Urinary bladder (tissue), 4 donors: ENCODE results near the gene MEX3D. TPM values are rescaled to one million over a fixed set of nuclear protein-coding genes. Genes with fewer than 3 reads are reported as not detected.
"Not testable (repeated sequence)": the region's sequence is repeated elsewhere in the genome, so short reads cannot be mapped to it uniquely, and the experiment has no call there.

Source experiments
- DNase-seq: peaks from one replicate; pipeline ENCODE4 v3.0.0-alpha.2; 2015; ENCODE audit errors: extremely low spot score
- H3K27ac ChIP-seq: one replicate; pipeline ENCODE4 v1.5.1; 2013; ENCODE audit warnings: low read depth, mild to moderate bottlenecking, moderate library complexity
- H3K36me3 ChIP-seq: one replicate; pipeline ENCODE4 v1.6.1; 2013; ENCODE audit warnings: mild to moderate bottlenecking, moderate library complexity; ENCODE audit not compliant: insufficient read depth
- H3K4me1 ChIP-seq: one replicate; pipeline ENCODE4 v1.6.1; 2013; ENCODE audit warnings: mild to moderate bottlenecking, moderate library complexity; ENCODE audit not compliant: insufficient read depth
- H3K4me3 ChIP-seq: one replicate; pipeline ENCODE4 v1.5.1; 2013; ENCODE audit warnings: low read depth, low read length
- WGBS: extraction: QIAGEN DNeasy Blood & Tissue Kit; methylation state at CpG from one replicate; pipeline ENCODE4 v1.1.7; 2013; 5-methylcytosine and 5-hydroxymethylcytosine counted together
- polyA plus RNA-seq: library from polyadenylated mRNA; stranded (reverse); fragments of 200-250 nt; gene quantifications from one replicate; pipeline ENCODE4 v1.2.3, GENCODE V29; 2013
- total RNA-seq: library from RNA; depleted of rRNA; stranded (reverse); fragments of >200 nt; gene quantifications from one replicate; pipeline ENCODE4 v1.2.3, GENCODE V29; 2014
- donor health status: healthy with polysubstance abuse.
- donor health status: healthy.

MEX3D gene
- total and polyA plus RNA-seq, 2 donors, result 19.1 to 24.2 TPM

- not testable (repeated sequence) for H3K4me3 ChIP-seq, H3K27ac ChIP-seq, DNase-seq, H3K4me1 ChIP-seq, H3K36me3 ChIP-seq
- WGBS, result 94% methylated on average over 8 of the region's 8 CpGs
These were observed 48.3 kb downstream of the MEX3D start for GRCh38 chr19:1519802-1520201.

DNA sequence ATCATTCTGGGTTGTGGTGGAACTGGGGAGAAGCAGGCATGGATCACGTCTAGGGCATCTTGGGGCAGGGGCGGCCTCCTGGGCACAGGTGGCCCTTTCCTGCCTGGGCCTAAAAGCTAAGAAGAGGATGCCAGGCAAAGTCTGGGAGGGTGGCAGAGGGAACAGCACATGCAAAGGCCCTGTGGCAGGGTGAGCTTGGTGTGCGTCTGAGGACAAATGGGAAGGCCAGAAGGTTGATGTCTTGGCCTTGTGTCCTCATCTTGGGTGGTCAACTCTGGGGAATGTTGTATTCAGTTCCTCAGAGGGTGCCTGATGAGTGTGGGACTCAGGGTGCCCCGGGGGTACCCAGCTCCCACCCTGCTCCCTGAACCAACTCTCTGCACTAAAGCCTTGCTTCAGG, 49.7 kb downstream of the MEX3D start:
- DNase-seq, result no peak

GRCh38 chr19:1516395-1516753, 51.8 kb downstream of the MEX3D start:
- no peak for DNase-seq
- Histone ChIP-seq H3K36me3 (no peaks in the 10 kb centered on the region), H3K4me1 (peaks cover 2% of the 10 kb centered on the region), H3K4me3 (no peak overlapping the region), H3K27ac (no peak overlapping the region)
- 80% methylated on average over 8 of the region's 8 CpGs for WGBS

More for the DNA sequence above, 49.7 kb downstream of the MEX3D start:
- WGBS, result 90% methylated on average over 4 of the region's 4 CpGs
- no peak overlapping the region for H3K4me3 ChIP-seq
- no peaks in the 10 kb centered on the region for H3K36me3 ChIP-seq
- H3K4me1 ChIP-seq, result no peaks in the 10 kb centered on the region
- H3K27ac ChIP-seq, result no peak overlapping the region

DNA sequence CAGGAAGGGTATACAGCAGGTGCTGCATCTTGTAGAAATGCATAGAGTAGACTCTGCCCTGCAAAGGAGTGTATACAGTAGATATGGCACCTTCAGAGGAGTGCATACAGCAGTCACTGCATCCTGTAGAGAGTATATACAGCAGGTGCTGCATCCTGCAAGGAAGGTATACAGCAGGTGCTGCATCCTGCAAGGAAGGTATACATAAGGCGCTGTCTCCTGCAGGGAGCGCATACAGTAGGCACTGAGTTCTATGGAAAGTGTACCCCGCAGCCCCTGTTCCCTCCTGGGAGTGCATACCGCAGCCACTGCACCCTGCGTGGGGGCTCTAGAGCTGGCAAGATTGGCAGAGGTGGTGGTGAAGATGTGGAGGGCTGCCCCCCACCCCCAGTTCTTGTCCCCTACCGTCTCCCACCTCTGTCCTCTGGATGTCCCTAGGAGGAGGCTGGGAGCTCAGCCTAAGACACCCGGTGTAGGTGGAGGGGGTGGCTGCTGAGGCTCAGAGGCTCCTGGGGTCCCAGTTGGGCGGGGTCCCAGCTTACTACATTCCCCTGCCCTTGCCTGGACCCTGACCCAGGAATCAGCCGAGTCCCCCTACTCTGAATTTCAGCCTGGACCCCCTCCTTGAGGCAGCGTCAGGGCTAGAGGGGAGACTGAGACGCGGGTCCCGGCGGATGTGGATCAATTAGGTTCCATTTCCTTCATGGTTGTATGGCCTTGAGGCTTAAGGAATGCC, 53.0 kb downstream of the MEX3D start:
- H3K27ac ChIP-seq, result no peak overlapping the region
- no peak overlapping the region for H3K4me3 ChIP-seq
- peaks cover 2% of the 10 kb centered on the region for H3K4me1 ChIP-seq
- no peak for DNase-seq
- no peaks in the 10 kb centered on the region for H3K36me3 ChIP-seq
- 73% methylated on average over 14 of the region's 14 CpGs for WGBS

DNA sequence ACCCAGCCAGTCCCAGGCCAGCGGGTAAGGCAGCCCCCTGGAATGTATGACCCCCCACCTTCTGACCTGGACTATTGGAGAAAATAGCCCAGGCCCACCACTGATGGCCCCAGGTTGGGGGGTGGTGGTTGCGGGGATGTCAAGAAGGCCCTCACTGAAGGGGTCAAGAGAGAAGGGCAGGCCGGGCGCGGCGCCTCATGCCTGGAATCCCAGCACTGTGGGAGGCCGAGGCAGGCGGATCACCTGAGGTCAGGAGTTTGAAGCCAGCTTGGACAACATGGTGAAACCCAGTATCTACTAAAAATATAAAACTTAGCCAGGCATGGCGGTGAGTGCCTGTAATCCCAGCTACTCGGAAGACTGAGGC, 53.8 kb downstream of the MEX3D start:
- 79% methylated on average over 10 of the region's 10 CpGs for WGBS
- H3K36me3 ChIP-seq, result no peaks in the 10 kb centered on the region
- no peak for DNase-seq
- peaks cover 2% of the 10 kb centered on the region for H3K4me1 ChIP-seq
- H3K4me3 ChIP-seq, result no peak overlapping the region
- H3K27ac ChIP-seq, result no peak overlapping the region

DNA sequence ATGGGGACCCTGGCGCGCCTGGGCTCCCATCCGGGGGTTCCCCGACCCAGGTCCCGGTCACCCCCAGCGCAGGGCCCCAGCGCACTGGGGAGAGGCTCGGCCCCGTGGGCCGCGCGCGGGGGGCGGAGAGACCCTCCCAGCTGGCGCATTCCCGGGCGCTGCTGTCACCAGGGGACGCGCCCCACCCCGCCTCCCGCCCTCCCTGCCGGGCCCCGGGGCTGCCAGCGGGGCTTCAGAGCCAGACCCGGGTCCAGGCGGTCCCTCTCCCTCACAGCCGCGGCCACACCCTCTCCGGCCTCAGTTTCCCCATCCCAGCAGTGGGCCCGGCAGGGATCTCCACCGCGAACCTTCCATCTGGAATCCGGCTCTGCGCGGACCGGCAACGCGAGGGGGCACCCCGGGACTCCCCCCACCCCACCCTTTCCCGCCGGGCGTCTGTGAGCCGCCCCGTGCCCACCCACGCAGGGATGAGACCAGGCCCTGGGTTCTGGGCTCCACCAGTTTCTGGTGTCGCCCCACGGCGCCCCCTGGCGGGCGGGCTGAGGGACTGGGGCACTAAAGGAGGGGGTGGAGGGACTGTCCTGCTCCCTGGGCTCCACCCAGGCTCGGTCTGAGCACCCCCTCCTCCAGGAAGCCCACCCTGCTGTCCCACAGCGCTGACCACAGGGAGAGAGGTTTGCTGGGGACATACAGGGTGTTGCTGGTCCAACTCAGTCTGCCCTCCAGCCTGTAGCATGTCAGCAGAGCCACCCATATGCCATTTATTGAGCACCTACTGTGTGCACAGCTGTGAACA, 54.4 kb downstream of the MEX3D start:
- no peak overlapping the region for H3K27ac ChIP-seq
- H3K36me3 ChIP-seq, result no peaks in the 10 kb centered on the region
- peaks cover 2% of the 10 kb centered on the region for H3K4me1 ChIP-seq
- 4% methylated on average over 52 of the region's 52 CpGs for WGBS
- H3K4me3 ChIP-seq, result peak overlapping the region; percentile 52
- no peak for DNase-seq

- H3K36me3 ChIP-seq, result no peaks in the 10 kb centered on the region
- no peak for DNase-seq
- peak within 1 kb of the TSS; percentile 52 for H3K4me3 ChIP-seq
- 3% methylated on average over 76 of the region's 78 CpGs for WGBS
- H3K27ac ChIP-seq, result no peak within 1 kb of the TSS
- peaks cover 2% of the 10 kb centered on the region for H3K4me1 ChIP-seq
These were observed 55.2 kb downstream of the MEX3D start, which contains the start of gene ADAMTSL5 for GRCh38 chr19:1512671-1513498. TSS of gene ADAMTSL5 (minus strand) at chr19:1513019. CDS start at chr19:1510943, 2,076 bp downstream.

DNA sequence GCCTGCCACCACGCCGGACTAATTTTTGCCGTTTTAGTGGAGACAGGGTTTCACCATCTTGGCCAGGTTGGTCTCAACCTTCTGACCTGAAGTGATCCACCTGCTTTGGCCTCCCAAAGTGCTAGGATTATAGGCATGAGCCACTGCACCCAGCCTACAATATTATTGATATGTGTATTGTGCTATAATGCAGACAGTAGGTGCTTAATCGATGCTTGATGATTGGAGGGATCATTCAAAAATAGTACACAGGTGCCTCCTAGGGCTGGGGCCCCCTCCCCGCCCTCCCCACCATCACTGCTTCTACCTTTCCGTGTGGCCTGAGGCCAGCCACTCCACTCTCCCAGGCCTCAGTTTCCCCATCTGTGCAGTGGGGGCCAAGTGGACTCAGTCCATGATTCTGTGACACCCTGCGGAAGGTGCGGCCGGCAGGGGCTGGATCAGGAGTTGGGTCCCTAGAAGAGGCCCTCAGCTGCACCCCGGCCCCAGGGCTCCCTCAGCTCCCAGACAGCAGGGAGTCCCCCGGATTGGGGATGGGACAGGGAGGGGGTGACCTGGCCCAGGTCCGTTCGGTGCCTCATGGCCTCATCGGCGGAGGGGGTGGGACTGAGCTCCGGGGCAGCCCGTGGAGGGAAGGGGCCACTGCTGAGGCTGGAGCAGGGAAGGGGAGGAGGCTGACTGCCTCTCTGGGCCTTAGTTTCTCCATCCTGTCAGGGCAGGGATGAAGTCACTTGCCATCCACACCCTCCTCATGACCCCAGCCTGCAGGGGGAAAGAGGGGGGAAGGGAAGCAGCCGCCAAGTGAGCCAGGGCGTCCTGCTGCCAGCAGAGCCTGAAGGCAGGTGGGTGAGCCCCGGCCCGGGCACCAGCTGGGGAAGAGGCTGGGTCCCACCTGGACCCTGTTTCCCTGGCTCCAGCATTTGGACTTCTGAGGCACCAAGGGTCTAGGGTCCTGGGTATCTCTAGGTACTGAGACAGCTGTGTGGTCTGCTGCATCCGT, 56.5 kb downstream of the MEX3D start:
- H3K36me3 ChIP-seq, result no peaks in the 10 kb centered on the region
- H3K27ac ChIP-seq, result no peak overlapping the region
- no peak for DNase-seq
- peaks cover 2% of the 10 kb centered on the region for H3K4me1 ChIP-seq
- H3K4me3 ChIP-seq, result no peak overlapping the region
- WGBS, result 59% methylated on average over 22 of the region's 22 CpGs

GRCh38 chr19:1510807-1511206, 57.3 kb downstream of the MEX3D start:
- Histone ChIP-seq H3K27ac (no peak overlapping the region), H3K4me1 (peaks cover 2% of the 10 kb centered on the region), H3K4me3 (no peak overlapping the region), H3K36me3 (no peaks in the 10 kb centered on the region)
- DNase-seq, result no peak
- 67% methylated on average over 9 of the region's 9 CpGs for whole genome bisulfite sequencing

DNA sequence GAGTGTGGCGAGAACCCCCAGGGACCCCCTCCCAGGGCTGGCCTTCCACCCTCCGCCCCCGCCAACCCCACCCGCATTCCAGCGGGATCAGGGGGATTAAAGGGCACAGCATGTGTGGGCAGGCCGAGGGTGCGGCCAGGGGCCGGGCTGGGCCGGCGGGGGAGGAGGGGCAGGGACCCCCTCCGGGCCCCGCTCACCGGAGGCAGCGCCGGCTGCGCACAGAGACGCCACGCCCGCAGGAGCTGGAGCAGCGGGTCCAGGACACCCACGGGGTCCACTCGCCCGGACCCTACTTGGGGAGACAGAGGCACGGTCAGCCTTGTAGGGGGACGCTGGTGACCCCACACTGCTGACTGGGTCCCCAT, 57.7 kb downstream of the MEX3D start:
- WGBS, result 54% methylated on average over 25 of the region's 25 CpGs
- Histone ChIP-seq H3K27ac (no peak overlapping the region), H3K36me3 (no peaks in the 10 kb centered on the region), H3K4me3 (no peak overlapping the region), H3K4me1 (peaks cover 2% of the 10 kb centered on the region)
- no peak for DNase-seq

DNA sequence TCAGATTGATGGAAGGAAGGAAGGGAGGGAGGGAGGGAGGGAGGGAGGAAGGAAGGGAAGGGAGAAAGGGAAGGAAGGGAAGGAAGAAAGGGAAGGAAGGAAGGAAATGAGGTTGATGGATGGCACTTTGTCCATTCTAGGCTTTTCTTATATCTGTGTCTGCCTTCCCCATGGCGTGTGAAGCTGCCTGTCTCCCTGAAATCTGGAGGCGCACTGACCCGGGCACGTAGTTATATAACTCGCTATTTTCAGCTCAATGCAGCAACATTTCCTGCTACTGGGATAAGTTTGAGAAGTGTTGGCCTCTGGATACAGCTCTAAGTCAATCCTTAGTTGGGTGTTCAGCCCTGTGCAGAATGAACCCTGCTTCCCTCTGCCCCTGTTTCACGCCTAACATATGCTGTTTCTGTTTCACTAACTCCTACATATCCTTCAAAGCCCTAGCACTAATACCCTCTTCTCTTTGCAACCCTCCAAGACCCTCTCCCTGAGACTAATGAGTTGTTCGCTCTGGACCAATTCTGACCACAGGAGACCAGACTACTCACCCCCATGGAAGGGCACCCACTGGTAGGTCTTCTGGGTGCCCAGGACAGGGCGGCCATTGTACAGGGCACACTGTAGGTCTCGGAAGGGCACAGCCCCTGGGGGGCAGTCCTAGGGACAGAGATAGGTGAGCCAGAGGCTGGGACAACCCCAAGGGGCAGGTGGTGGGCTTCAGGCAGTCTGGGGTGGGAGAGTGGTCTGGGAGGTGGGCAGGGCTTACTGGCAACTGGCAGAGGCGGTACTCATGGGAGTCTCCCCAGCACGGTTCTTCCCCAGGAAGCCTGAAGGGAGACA, 58.3 kb downstream of the MEX3D start:
- Histone ChIP-seq H3K4me1 (peaks cover 2% of the 10 kb centered on the region), H3K4me3 (no peak overlapping the region), H3K27ac (no peak overlapping the region), H3K36me3 (no peaks in the 10 kb centered on the region)
- 59% methylated on average over 11 of the region's 11 CpGs for WGBS
- no peak for DNase-seq

DNA sequence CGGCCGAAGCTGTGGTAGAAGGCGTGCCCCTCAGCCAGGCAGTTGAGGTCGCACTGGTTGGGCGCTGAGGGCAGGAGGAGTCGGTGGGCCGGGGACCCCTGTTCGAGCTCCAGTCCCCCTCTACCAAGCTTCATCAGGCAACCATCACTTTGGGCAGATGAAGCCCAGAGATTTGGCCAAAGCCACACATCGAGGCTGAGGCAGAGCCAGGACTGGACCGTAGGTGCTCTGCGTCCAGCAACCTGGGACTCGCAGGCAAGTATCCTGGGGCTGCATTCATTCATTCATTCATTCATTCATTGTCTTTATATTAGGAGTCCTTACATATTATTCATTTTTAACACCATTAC, 59.6 kb downstream of the MEX3D start:
- H3K4me1 ChIP-seq, result peaks cover 2% of the 10 kb centered on the region
- H3K36me3 ChIP-seq, result no peaks in the 10 kb centered on the region
- H3K4me3 ChIP-seq, result no peak overlapping the region
- 39% methylated on average over 12 of the region's 12 CpGs for WGBS
- H3K27ac ChIP-seq, result no peak overlapping the region
- DNase-seq, result no peak
